Fibroblast of mammary gland (primary cell): ENCODE measurements around the gene POLG2.

Experiments
- DNase-seq: peaks from one replicate; pipeline ENCODE4 v3.0.0-alpha.2; 2010; ENCODE audit warnings: low read depth
- H3K4me3 ChIP-seq: 2 replicates; pipeline ENCODE4 v1.5.1; 2011; ENCODE audit warnings: low read depth, mild to moderate bottlenecking, low read length, moderate library complexity; ENCODE audit not compliant: control insufficient read depth
- CTCF ChIP-seq: conservative IDR thresholded peaks from 2 replicates; pipeline ENCODE4 v1.5.1; 2011; ENCODE audit warnings: low read depth, low read length, inconsistent platforms; ENCODE audit not compliant: control insufficient read depth, insufficient read depth

The POLG2 gene

GRCh38 chr17:64535357-64535756 is 38.5 kb upstream of the POLG2 start:
- H3K4me3 ChIP-seq, result no peak overlapping the region
- DNase-seq, result no peak
- no peak for TF ChIP-seq CTCF

GRCh38 chr17:64534187-64534586 is 37.3 kb upstream of the POLG2 start:
- peak; percentile 10 for TF ChIP-seq CTCF
- no peak for DNase-seq
- H3K4me3 ChIP-seq, result no peak overlapping the region

- H3K4me3 ChIP-seq, result no peak overlapping the region
- TF ChIP-seq CTCF, result no peak
- DNase-seq, result no peak
Measured at GRCh38 chr17:64533784-64534183, 36.9 kb upstream of the POLG2 start.

GRCh38 chr17:64532409-64532808 is 35.6 kb upstream of the POLG2 start:
- no peak overlapping the region for H3K4me3 ChIP-seq
- TF ChIP-seq CTCF, result no peak
- no peak for DNase-seq

- TF ChIP-seq CTCF, result no peak
- no peak overlapping the region for H3K4me3 ChIP-seq
- peak; percentile 41 for DNase-seq
Measured at GRCh38 chr17:64531955-64532371, 35.1 kb upstream of the POLG2 start.

- TF ChIP-seq CTCF, result no peak
- DNase-seq, result no peak
- H3K4me3 ChIP-seq, result no peak overlapping the region
Measured at GRCh38 chr17:64529221-64529620, 32.4 kb upstream of the POLG2 start.

GRCh38 chr17:64527914-64528313 is 31.1 kb upstream of the POLG2 start:
- no peak overlapping the region for H3K4me3 ChIP-seq
- no peak for DNase-seq
- TF ChIP-seq CTCF, result no peak
